Fibroblast of skin of left quadriceps (primary cell): Measurements from ENCODE around the gene RTN3.

ENCODE experiments used
- DNase-seq, 2 experiments: peaks; one replicate each; pipeline ENCODE4 v3.0.0-alpha.2; 2013; ENCODE audit warnings: low read depth in 2 of 2

RTN3 gene

GRCh38 chr11:63737718-63738117, 56.4 kb downstream of the RTN3 start:
- no peak for DNase-seq

DNA sequence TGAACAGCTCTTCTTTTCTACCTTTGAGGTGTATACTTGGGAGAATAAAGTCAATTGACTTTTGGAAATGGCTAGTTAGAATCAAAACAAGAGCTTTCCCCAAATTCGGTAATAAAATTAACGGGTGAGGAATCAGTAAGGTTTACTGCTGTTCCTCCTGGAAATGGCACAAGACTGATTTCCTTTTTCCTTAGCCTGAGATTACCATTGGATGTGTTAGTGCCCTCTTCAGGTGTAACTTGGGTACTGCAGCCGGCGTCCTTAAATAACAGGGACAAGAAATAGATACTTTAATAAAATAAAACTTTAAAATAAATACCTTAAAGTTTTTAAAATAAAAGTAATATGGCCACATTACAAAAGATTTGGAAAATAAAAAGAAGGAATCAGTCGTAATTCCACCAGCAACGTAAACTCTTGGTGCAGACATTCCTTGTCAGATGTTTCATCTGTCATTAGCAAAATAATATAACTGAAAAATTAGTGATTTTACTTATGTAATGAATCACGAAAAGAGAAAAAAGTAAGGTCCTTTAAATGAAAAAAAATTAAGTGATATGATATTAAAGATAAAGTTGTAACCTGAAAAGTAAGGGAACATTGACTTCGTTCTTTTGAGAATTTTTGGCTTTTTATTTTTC, 57.5 kb downstream of the RTN3 start:
- DNase-seq, result peak; percentile 56 to 57

DNA sequence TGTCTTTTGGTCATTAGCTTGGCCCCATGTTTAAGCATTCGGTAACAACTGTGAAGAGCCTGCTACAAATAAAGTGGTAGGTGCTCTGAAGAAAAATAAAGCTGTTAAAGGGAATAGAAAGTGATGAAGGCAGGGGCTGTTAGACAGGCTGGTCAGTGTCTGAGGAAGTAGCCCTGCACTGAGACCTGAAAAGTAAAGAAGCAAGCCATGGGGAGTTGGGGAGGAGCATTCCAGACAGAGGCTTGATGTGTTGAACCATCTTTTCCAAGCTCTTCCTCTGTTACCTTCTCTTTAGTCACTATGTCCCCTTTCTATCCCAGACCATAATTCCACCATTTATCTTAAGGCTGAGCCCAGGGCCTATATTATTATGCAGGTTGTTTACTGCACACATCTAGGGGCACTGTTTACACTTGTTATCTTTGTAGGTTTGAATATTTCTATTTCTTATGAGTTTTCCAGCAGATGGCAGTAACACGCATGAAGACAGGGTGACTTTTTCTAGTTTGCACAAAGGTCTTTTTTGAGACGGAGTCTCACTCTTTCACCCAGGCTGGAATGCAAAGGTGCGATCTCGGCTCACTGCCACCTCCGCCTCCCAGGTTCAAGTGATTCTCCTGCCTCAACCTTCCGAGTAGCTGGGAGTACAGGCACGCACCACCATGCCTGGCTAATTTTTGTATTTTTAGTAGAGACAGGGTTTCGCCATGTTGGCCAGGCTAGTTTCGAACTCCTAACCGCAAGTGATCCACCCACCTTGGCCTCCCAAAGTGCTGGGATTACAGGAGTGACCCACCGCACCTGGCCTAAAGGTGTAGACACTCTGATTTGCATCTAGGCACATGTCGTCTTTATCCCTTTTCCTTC, 64.2 kb downstream of the RTN3 start:
- DNase-seq, result no peak

GRCh38 chr11:63747011-63747410, 65.7 kb downstream of the RTN3 start:
- peak in 1 of 2 experiments; percentile 48 for DNase-seq

DNA sequence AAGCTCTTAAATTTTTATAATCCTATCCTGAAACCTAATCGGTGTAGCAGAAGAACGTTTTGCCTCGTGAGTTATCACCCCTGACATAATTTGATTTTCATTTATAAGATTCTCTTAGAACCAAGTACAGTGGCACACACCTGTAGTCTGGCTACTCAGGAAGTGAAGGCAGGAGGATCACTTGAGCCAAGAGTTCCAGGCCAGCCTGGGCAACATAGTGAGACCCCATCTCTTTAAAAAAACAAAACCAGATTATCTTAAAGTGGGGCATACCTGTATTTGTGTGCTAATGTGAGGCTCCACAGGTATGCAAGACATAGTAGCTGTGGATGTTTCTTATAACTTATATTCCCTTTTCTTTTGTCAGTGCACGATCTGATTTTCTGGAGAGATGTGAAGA, 68.3 kb downstream of the RTN3 start:
- no peak for DNase-seq

- no peak for DNase-seq
Observed at GRCh38 chr11:63756919-63757761, 75.8 kb downstream of the RTN3 start.

DNA sequence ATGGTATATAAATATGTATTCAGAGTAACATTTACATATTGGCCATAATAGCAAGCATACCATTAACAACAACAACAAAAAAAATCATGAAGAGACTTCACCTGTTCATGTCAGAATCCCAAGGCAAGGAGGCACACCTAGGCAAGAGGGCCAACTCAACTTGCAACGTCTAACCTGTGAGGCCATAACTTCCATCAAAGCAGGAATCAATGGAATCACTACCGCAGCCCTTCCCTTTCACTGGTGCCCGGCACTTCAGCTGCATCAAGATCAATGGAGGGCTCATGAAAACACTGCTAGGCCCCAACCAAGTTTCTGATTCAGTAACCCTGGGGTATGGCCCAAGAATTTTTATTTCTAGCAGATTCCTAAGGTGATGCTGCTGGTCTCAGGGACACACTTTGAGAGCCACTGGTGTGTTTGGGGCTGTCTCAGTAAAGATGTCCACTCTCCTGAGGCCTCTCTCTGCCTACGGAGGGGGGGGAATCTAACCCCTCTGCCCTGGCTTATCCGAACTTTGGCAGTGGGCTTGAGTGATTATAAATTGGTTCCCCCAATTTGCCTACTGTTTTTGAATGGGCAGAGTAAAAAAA, 79.3 kb downstream of the RTN3 start:
- no peak for DNase-seq

DNA sequence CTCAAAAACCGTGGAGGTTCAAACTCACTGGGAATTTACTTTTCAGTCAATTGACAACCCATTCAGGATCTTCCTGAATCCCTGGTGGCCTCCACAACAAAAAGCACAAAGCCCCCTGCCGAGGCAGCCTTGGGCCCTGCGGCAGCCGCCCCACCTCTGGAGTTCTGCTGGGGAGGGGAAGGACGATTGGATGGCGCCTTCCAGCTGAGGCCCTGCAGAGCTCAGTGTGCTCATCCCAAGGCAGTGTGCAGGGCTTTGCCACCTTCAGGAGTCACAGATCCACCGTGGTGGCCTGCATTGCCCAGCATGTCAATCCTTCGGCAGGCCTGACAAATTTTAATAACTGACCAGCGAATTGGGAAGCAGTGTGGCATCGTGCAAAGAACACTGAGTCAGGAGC, 79.9 kb downstream of the RTN3 start:
- no peak for DNase-seq

GRCh38 chr11:63761931-63762653, 80.8 kb downstream of the RTN3 start:
- no peak for DNase-seq

- no peak for DNase-seq
Observed at GRCh38 chr11:63762654-63763495, 81.6 kb downstream of the RTN3 start.

- DNase-seq, result no peak
Observed at GRCh38 chr11:63763496-63764339, 82.4 kb downstream of the RTN3 start.

GRCh38 chr11:63764340-63764678, 83.0 kb downstream of the RTN3 start:
- no peak for DNase-seq

GRCh38 chr11:63764679-63765647, 83.7 kb downstream of the RTN3 start:
- DNase-seq, result no peak

- no peak for DNase-seq
Observed at GRCh38 chr11:63765688-63766241, 84.5 kb downstream of the RTN3 start.

DNA sequence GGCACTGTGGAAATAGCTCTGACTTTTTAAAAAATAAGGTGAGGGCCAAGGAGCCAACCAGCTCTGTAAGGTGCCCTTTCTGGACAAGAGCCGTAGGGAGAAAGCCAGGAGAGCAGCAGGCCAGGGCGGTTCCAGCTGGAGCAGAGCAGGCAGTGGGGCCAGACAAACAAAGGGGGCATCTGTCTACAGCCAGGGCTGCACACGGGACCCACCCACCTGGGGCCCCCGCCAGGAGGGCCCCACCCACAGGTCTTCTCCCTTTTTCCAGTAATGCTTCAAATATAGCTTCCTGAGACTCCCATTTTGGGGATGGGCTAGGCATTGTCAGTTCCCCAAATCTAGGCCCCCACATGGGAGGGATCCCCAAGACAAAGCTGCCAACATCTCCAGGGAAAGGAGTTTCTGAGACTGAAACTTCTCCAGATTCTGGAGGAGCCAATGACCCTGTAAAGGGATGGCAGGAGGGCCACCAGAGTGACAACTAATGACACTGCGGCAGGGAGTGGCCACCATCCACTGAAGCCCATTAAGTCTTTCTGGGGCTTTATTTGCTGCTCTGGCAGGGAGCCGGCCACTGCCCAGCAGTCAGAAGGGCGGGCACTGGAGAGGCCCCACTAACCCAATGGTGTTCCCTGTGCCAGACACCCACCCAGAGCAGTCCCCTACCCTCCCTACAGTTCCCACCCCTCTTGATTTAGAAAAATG, 85.4 kb downstream of the RTN3 start:
- no peak for DNase-seq

DNA sequence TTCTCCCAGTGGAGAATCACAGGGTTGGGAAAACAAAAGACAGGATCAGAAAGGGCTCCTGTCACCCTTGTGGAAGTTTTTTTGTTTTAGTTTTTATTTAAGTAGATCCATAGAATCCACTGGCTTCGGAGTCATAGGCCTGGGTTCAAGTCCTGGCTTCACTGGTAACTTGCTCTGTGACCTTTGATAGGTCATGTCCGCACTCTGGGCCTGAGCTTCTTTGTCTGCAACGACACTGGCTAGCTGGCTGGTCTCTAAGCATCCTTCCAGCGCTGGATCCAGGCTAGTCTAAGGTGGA, 85.9 kb downstream of the RTN3 start:
- no peak for DNase-seq

- DNase-seq, result peak; percentile 43 to 51
Observed at GRCh38 chr11:63767565-63768236, 86.4 kb downstream of the RTN3 start.
